ENCODE data around the gene NF2. TPM values are rescaled to one million over a fixed set of nuclear protein-coding genes. Genes with fewer than 3 reads are reported as not detected.

The NF2 gene
- total RNA-seq, 4 donors from 2014 or later, result 39.8 to 61.0 (median 45.1) TPM

DNA sequence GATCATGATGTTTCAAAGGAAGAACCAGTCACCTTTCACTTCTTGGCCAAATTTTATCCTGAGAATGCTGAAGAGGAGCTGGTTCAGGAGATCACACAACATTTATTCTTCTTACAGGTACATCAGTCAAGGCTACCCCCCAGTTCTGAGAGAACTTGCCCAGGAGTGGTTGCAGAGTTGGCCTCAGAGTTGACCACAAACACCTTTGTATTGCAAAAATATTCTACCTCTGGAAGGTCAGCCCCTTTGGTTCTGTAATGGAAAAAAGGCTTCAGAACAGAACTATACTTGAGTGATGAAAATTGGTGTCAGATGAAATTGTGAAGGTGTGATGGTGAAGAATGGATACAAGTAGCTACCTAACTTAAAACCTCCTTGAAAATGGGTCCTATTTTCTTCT, 35.7 kb downstream of the NF2 start:
- H3K4me3 ChIP-seq, result no peak overlapping the region
- TF ChIP-seq EP300 (IDR thresholded peaks at IDR 0.05) (no peak), POLR2A (IDR thresholded peaks at IDR 0.05) (no peak), POLR2AphosphoS5 (IDR thresholded peaks at IDR 0.05) (no peak)
- TF ChIP-seq, protein P1, sequence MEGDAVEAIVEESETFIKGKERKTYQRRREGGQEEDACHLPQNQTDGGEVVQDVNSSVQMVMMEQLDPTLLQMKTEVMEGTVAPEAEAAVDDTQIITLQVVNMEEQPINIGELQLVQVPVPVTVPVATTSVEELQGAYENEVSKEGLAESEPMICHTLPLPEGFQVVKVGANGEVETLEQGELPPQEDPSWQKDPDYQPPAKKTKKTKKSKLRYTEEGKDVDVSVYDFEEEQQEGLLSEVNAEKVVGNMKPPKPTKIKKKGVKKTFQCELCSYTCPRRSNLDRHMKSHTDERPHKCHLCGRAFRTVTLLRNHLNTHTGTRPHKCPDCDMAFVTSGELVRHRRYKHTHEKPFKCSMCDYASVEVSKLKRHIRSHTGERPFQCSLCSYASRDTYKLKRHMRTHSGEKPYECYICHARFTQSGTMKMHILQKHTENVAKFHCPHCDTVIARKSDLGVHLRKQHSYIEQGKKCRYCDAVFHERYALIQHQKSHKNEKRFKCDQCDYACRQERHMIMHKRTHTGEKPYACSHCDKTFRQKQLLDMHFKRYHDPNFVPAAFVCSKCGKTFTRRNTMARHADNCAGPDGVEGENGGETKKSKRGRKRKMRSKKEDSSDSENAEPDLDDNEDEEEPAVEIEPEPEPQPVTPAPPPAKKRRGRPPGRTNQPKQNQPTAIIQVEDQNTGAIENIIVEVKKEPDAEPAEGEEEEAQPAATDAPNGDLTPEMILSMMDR (IDR thresholded peaks at IDR 0.05), result no peak
- ATAC-seq, result no peak
- H3K9me3 ChIP-seq, result no peaks in the 10 kb centered on the region
- H3K27me3 ChIP-seq, result no peaks in the 10 kb centered on the region
- no peak overlapping the region for H3K27ac ChIP-seq
- peaks cover 0 to 65% of the 10 kb centered on the region in 2 donors for H3K36me3 ChIP-seq
- H3K4me1 ChIP-seq, result no peaks in the 10 kb centered on the region

DNA sequence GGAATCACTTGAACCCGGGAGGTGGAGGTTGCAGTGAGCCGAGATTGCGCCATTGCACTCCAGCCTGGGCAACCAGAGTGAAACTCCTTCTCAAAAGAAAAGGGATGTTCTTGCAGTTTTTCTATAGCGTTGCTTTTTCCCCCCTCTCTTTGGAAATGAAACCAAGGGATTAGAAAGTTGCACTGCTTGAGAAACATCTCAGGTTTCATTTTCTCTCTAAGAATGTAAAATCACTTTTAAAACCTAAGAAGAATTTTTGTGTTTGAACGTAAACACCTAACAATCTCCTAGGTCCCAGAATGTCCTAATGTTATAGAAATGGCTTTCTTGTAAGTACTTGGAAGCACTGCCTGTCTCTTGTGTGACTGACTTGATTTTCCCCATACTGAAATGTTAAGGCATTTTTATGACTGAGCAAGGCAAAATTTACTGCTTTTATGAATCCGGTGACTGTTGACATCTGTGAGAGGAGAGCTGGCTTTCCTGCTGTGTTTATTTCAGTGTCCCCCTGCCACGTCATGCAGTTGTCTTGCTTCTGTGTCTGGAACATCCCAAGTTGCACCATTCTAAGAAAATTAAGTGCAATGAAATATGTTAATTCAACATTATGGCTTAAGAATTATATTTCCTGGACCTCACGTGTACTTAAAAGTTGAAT, 37.7 kb downstream of the NF2 start:
- no peak for ATAC-seq
- H3K27me3 ChIP-seq, result no peaks in the 10 kb centered on the region
- H3K9me3 ChIP-seq, result no peaks in the 10 kb centered on the region
- H3K4me3 ChIP-seq, result no peak overlapping the region
- no peak overlapping the region for H3K27ac ChIP-seq
- WGBS, 2 donors (ENCODE audit: low coverage in 1 of 2), result 73 to 78% methylated on average over 5 to 8 of the region's 8 CpGs
- H3K36me3 ChIP-seq, result peaks cover 0 to 82% of the 10 kb centered on the region in 2 donors
- H3K4me1 ChIP-seq, result no peaks in the 10 kb centered on the region
- no peak for TF ChIP-seq EP300 (IDR thresholded peaks at IDR 0.05)
- TF ChIP-seq, protein P1 (IDR thresholded peaks at IDR 0.05), result no peak

DNA sequence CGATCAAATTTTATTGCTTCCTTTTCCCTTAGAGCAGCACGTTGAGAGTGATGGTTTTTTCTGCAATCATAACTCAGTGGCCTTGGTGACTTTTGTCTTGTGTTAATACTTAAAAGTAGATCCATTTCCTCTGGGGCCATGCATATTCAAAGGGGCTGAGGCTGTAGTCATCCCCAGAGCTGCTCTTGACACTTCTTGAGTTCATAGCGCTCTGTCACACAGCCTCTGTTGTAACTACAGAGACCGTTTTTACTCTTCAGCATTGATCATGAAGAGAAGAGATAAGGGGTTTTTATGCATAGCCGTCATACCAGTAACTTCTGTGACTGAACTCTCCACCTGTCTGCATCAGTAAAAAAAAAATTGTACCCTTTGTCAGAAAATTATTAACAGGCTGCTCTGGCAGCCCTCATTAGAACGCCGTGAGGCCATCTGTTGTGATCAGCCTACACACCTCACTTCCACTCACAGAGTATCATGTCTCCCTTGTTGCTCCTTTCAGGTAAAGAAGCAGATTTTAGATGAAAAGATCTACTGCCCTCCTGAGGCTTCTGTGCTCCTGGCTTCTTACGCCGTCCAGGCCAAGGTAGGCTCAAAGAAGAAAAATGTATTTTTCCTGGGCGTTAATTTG, 38.4 kb downstream of the NF2 start:
- TF ChIP-seq POLR2A (IDR thresholded peaks at IDR 0.05) (no peak), POLR2AphosphoS5 (IDR thresholded peaks at IDR 0.05) (no peak), EP300 (IDR thresholded peaks at IDR 0.05) (no peak)
- TF ChIP-seq, protein P1 (IDR thresholded peaks at IDR 0.05), result no peak
- no peaks in the 10 kb centered on the region for H3K27me3 ChIP-seq
- 83 to 90% methylated on average over 8 of the region's 10 CpGs for WGBS, 2 donors (ENCODE audit: low coverage in 1 of 2)
- H3K4me1 ChIP-seq, result no peaks in the 10 kb centered on the region
- H3K4me3 ChIP-seq, result no peak overlapping the region
- ATAC-seq, result no peak
- no peak overlapping the region for H3K27ac ChIP-seq
- peaks cover 0 to 86% of the 10 kb centered on the region in 2 donors for H3K36me3 ChIP-seq
- no peaks in the 10 kb centered on the region for H3K9me3 ChIP-seq

- TF ChIP-seq POLR2A (IDR thresholded peaks at IDR 0.05) (no peak), POLR2AphosphoS5 (IDR thresholded peaks at IDR 0.05) (no peak), EP300 (IDR thresholded peaks at IDR 0.05) (no peak)
- TF ChIP-seq, protein P1 (IDR thresholded peaks at IDR 0.05), result no peak
- no peak for ATAC-seq
- peaks cover 0 to 84% of the 10 kb centered on the region in 2 donors for H3K36me3 ChIP-seq
These were observed 39.3 kb downstream of the NF2 start for GRCh38 chr22:29642694-29643093.

More at GRCh38 chr22:29642694-29643093, 39.3 kb downstream of the NF2 start:
- no peaks in the 10 kb centered on the region for H3K9me3 ChIP-seq
- no peak overlapping the region for H3K4me3 ChIP-seq
- no peak overlapping the region for H3K27ac ChIP-seq
- H3K4me1 ChIP-seq, result no peaks in the 10 kb centered on the region
- H3K27me3 ChIP-seq, result no peaks in the 10 kb centered on the region
- WGBS, 2 donors (ENCODE audit: low coverage in 1 of 2), result 86 to 88% methylated on average over 4 of the region's 4 CpGs

Measured in gastroesophageal sphincter (tissue), 4 donors.